Glomerular endothelial cell (primary cell): ENCODE results near the gene MATN4. TPM values are rescaled to one million over a fixed set of nuclear protein-coding genes. Genes with fewer than 3 reads are reported as not detected.

Experiments used
- DNase-seq: peaks from one replicate; pipeline ENCODE4 v3.0.0-alpha.2; 2011; ENCODE audit warnings: low read depth, low spot score; ENCODE audit errors: extremely low read depth
- total RNA-seq: library from RNA; depleted of rRNA; stranded (reverse); fragments of >200 nt; gene quantifications from 2 replicates; pipeline ENCODE4 v1.2.3, GENCODE V29; 2015

Gene MATN4
- total RNA-seq, 1 donor from 2014 or later = not detected

- DNase-seq = no peak
These were observed 34.1 kb upstream of the MATN4 start for GRCh38 chr20:45341939-45342854.

DNA sequence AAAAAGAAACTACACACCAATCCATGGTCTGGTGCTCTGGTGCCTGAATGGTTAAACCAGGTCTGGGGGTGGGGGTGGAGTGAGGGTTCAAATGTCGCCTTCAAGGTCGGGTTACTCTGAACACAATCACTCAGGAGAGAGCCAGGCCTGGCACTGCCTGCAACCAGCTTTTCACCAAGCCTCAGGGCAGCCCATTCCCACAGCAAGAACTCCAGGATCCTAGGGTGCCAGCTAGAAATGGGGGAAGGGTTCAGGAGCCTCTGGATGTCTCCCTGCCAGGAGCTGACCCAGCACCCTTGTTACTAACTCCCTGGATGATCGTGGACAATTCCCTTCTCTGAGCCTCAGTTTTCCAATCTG, 33.5 kb upstream of the MATN4 start:
- DNase-seq = no peak

- DNase-seq = no peak
These were observed 32.9 kb upstream of the MATN4 start for GRCh38 chr20:45340951-45341350.

DNA sequence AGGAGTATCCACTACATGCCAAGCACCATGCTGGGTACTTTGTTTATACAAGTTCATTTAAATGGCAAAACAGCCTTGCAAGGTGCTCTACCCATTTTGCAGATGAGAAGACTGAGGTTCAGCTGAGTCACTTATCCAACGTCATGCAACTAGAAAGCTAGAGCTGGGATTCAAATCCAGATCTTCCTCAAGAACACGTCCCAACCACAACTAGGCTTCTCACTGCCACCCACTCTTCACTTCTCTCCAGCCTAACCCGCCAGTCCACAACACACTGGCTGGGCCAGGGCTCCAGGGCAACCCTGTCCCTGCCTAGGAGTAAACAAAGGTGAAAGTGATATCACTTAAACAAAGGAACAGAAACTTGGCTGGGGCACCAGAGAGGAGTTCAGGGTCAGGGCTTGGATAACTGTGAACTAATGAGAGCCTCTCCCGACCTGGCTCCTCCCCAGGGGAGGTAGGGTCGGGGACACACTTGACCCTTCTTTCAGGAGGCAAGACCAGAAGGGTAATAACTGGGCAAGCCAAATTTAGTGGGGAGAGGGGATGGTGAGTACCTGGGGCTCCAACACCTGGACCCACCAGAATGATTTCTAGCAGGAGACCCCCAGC, 32.2 kb upstream of the MATN4 start:
- DNase-seq = no peak

GRCh38 chr20:45339799-45340198, 31.7 kb upstream of the MATN4 start:
- no peak for DNase-seq

DNA sequence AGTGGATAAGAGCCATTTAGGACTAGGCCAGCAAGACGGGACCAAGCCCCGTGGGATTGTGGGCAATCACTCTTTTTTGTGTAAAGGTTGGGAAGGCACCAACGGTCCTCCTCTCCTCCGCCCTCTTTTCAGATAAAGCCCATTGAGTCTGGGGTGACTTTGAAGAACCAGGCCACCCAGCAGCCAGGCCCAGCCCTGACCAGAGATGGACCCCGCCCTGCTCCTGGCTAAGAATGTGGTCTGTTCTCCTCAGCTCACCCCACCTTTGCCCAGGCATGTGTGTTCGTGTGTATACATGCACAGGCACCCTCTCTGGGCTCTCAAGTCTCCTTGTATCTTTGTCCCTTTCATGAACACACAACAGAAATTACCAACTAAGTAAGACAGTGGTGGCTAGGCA, 31.0 kb upstream of the MATN4 start:
- DNase-seq = no peak

DNA sequence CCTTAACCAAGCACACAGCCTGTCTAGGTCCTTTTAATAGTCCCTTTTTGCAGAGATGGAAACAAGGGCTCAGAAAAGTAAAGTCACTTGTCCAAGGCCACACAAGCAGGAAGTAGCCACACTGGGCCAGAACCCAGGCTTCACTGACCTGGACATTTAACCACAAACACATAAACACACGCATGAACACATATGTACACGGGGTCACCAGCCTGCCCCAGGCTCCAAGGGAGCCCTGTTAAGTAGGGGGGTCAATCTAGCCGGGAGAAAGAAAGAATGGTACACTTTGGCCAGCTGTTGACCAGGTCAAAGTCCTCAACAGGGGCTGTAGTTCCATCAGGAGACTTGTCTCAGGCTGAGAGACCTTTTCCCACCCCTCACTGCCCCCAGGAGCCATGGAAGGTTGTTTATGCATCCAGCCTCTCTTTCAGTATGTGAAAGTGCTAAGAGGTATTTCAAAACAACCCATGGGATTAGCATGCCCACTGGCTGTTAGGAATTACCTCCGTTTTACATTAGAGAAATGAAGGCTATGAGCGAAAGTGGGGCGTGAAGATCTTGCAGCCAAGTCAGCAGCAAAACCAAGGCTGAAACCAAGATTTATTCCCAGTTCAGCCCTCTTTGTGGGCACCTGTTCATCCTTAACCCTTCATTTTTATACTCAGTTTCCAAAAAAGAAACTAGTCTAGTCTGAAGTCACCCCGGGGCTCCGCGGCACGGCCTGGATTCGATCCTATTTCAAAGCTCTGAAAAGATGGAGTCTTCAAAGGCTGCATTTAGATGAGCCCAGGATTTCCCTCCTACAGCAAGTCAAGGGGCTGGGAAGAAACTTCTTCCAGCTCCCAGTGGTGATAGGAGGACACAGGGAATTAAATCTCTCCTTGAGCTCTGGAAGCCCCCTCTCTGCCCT, 30.3 kb upstream of the MATN4 start:
- DNase-seq = no peak

DNA sequence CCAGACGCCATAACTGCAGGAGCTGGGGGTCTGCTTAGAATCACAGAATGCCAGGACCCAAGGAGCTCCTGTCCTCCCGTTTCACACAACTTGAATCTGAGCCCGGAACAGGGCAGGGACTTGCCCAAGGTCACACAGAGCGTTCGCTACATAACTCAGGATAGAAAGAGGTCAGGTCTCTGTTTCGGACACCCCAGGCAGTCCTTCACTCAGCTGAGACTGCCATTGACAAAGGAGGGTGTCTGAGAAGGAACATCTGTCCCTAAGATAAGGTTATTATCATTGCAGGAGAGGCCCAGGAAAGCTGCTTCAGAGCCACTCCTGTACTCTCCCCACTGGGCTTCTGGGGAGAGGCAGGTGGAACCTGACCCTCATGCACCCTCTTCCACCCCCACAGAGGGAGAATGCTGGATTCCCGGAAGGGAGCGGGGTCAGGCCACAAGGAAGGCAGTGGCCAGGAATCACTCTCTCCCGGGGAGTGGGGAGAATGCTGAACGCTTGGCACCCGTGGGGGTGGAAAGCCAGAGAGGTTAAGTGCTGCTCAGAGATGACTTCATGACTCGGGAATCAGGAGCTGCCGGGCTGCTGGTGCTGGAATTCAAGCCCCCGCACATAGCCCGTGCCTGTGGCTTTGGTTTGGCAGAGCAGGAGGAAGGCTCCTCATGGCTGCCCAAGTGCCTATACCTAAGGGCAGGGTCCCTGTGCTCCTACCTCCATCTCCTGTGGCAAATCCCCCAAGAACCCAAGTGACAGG, 29.4 kb upstream of the MATN4 start:
- DNase-seq = no peak

DNA sequence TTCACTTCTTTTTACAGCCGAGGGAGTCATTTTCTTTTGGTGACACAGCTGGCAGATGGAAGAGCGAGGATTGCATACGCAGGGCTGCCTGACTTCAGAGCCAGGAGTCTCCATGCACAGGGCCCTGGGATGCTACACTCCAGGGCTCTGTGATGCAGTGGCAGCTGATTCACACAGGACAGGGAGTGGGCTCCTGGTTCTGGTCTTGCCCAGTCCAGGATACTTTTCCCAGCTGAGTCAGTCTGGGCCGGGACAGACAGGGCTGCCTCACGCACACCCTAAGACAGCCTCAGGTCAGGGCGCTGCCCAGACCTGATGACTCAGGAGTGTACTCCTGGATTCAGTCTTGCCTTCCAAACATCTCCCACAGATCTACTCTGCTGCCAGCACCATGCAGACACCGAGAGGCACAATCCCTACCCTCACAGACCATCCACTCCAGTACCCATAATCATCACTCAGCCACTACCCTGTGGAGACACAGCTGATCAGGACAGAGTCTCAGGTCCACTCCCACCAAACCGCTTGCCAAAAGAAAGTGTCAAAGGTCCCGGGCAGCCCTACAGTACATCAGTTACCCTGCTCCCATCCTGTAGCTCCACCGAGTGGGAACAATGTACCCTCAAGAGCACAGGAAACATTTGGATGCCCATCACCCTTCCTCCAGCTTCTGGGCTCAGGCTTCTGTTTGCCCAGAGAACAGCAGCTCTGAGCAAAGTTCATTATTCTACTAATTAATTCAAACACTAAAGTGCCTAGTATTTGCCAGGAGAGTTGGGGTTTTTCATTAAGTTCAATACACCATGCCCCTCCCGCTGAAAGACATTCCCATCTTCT, 28.6 kb upstream of the MATN4 start:
- no peak for DNase-seq

DNA sequence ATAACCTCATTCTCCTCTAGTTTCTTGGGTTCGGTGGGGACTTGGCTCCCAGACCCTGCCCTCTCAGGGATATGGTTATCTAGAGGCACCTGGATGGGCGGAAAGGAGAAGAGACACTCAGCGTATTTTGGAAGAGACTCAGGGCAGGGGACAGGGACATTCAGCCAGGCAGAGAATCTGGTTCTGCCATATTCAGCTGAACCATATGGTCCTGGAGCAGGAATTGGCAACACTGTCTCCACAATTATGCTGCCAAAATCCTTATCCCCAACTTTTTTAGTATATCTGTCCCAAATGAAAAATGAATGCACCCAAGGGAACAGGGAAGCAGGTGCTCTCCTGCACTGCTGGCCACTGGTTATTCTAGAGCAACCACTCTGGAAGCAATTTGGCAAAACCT, 22.4 kb upstream of the MATN4 start:
- DNase-seq = no peak

DNA sequence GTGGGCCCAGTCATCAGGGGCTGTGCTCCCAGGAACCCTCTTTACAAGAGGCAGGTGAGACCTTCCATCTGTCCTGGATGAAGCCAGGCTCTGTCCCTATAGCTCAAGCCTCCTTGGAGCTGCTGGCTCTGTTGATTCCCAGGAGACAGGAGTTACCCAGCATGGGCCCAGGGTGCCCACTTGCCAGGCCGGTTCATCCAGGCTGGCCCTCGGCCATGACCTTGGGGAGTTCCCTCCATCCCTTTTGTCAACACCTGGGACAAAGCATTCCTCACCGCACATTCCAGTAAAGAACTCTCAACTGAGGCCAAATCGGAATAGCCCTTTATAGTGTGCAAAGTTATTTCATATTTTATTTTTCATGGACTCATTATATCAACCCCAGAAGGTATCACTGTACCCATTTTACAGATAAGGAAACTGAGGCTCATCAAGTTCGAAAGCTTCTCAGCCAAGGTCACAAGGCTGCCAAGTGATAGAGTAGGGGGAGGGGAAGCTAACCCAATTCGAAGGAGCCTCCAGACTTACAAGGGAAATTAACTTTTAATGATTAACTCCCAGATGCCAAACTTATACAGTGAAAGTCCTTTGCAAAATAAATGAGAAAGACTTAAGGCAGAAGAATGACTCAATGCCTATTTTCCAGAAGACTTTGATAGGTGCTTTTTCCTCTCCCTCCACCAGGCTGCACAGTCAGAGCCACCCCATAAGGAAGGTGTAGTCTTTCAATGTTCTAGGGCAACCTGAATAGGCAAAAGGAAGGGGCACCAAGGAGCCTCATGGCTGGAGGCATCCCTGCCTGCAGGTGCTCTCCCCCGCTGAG, 21.6 kb upstream of the MATN4 start:
- DNase-seq = no peak

DNA sequence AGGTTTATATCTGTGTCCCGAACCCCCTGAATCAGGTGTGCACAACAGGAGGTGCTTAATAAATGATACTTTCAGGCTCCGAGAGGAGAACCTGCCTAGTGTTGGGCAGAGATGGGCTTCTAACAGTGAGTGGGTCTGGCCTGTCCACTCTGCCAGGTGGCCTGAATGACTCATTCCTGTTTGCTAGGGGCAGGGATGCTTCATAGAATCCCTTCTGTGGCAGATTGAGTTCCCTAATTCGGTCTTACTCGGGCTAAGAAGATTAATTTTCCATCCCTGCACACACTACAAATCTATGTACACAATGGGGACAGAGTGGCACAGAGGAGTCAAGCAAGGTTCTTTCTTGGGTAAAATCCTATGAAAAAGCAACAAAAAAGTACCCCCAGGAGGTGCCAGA, 20.4 kb upstream of the MATN4 start:
- no peak for DNase-seq

DNA sequence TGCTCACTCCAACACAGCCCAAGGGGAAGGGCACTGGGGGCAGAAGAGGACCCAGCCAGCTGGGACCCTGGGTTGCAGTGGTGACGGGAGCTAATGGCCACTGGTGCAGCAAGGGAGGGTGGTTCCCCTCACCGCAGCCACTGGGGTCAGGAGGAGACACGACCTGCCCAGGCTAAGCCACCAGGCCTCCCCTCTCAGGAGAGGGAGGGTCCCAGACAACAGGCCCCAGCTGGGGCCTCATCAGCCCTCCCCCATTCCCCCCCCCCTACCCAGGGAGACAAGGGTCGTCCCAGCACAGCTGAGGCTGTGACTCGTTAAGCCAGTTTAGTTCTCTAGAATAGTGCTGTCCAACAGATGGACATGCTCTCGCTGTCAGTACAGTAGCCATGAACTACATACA, 17.3 kb upstream of the MATN4 start:
- no peak for DNase-seq

GRCh38 chr20:45323731-45324130, 15.6 kb upstream of the MATN4 start:
- DNase-seq = no peak

DNA sequence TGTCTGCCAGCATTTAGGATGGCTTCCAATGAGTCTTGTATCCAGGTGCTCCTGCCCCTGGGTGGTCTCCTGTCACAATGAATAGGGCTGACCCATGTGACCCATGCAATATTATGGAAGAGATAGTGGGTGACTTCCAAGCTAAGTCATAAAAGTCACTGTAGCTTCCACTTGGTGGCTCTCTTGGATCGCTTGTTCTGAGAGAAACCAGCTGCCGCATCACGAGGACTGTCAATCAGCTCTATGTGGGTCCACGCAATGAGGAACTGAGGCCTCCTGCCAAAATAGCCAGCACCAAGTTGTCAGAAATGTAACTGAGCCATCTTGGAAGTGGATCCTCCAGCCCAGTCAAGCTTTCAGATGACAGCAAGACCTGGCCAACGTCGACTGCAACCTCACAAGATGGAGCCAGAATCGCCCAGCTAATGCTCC, 14.9 kb upstream of the MATN4 start:
- DNase-seq = no peak

GRCh38 chr20:45320948-45321595, 13.0 kb upstream of the MATN4 start:
- DNase-seq = no peak

DNA sequence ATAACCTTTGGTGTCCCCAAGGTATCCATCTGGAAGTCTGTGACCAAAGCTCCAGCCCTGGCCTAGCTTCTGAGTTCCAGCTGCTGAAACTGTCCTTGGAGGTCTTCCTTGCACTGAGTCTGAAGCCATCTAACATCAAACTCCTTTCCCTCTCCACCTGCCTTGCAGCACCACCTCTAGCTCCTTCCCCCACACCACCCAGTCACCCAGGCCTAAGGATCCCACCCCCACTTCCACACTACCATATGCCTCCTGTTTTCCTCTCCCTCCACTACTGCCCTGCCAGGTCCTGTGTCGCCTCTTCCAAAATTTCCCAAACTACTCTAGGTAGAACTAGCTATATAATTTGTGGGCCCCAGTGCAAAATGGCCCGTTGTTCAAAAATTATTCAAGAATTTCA, 10.8 kb upstream of the MATN4 start:
- no peak for DNase-seq

DNA sequence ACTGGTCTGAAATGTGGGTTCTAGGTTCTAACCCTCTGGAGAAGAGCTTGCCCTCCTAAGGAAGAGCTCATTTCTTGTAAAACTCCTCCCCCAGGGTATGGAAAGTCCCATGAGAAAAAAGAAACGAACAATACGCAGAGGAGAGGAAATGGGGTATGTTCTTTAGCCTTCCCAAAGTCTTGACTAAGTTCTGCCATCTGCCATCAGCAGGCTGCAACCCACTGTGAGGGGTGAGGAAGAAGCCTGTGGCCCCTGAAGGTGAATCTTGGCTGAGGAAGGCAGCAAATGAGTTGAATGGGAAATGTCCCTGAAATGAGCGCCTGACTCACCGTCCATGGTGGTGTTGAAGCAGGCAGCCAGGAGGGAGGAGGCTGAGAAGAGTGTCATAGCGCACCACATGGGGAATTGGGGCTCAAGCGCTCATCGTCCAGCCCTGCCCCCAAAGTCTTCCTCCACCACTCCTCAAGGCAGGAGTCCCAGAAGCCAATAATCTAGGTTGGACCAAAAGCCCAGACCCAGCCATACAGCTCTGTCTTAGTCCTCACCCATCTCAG, 10.4 kb upstream of the MATN4 start:
- no peak for DNase-seq
